HG03442 (cell line): Measurements from ENCODE around the gene SLC39A10.

Experiments used
- ATAC-seq: cut with Tn5 transposase; IDR thresholded peaks from one replicate; pipeline ENCODE4 v1.9.1; 2021; ENCODE audit warnings: mild to moderate bottlenecking, moderate library complexity; ENCODE audit not compliant: unreplicated experiment

SLC39A10 gene

DNA sequence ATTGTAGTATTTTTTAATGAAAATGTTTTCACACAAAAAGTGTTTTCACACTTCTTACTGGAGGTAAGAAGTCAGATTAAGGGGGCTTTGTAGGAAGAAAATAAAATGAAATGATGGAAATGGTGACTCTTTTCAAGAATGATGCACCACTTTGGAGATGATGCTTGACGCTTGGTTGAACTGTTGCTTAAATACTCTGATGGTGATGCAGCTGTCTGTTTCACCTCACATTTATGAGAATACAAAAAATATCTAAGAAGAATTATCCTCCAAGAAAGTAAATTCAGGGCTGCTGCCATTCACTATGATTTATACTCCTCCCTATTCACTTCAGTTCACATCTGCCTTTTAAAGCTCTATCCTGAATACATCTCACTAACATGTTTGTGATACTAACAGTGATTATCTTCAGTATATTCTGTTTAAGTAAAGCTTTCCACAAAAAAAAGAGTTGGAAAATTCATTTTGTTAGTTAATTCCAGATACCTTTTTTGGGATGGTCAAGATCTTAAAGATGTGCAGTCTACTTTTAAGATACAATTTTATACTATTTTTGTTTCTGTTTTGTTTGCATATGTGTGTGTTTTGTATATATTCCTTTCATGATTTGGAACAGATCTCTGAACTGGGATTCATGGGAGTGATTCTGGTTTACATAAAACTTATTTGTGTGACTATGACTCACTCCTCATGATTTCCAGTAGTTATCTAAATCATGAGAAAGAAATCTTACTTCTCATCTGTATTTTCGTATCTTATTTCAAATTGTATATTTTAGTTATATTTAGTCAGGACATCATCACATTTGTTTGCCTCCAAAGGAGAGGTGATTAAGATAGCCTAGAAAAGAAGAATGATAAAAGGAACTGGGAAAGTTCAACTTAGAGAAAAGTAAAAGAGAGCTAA, 53.1 kb downstream of the SLC39A10 start:
- no peak for ATAC-seq

DNA sequence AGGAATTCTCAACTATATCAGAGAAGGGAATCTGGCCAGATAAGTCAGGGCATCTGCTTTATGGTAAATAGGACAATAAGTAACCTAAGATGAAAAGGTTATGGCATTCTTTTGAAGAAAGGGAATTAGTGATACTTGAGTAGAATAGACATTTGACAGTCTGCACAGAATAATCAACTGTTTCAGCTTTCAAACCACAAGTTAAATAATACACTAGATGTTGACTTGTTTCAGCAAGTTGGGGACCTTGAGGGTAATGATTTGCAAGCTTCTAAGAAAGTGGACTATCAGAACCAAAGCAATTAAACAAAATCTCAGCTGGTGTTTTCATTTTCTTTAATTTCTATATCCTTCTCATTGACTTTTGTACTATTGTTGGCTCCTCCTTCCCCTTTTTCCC, 54.5 kb downstream of the SLC39A10 start:
- ATAC-seq: no peak

DNA sequence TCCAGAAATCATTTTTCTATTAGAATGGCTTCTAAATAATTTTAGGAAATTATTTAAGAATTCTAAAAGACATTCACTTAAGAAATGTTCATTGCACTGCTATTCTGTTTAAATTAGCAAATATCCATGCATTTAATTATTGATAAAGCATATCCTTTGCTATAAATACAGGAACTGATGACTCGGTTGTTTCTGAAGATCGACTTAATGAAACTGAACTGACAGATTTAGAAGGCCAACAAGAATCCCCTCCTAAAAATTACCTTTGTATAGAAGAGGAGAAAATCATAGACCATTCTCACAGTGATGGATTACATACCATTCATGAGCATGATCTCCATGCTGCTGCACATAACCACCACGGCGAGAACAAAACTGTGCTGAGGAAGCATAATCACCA, 59.4 kb downstream of the SLC39A10 start:
- ATAC-seq: no peak

DNA sequence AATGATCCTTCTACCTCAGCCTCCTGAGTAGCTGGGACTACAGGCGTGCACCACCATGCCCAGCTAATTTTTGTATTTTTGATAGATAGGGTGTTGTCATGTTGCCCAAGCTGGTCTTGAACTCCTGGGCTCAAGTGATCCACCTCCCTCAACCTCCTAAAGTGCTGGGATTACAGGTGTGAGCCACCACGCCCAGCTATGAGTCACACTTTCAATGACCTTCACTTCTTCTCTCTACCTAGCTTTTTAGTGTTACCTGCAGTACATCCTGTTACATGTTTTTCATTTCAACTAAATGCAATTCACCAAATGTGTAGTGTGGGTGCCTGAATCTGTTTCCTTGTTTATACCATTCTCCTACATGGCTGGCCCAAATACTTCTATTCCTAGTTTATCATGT, 64.0 kb downstream of the SLC39A10 start:
- no peak for ATAC-seq

DNA sequence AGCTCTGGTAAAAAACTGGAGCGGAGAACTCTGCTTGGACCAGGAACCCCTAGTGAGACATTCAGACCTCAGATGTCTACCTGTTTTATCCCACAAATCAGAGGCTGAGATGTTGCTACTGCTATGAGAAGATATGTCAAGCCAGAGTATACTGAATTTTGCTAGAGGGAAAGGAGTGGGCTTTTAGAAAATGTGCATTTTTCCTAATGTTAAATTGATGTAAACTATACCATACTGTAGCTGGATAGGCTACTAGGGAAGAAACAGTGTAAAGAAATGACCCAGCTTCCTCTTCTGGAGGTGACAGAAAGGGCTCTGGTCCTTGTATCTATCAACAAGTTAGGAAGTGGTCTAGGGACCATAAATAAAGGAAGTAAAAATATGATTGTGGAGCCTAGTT, 65.0 kb downstream of the SLC39A10 start:
- ATAC-seq: no peak

DNA sequence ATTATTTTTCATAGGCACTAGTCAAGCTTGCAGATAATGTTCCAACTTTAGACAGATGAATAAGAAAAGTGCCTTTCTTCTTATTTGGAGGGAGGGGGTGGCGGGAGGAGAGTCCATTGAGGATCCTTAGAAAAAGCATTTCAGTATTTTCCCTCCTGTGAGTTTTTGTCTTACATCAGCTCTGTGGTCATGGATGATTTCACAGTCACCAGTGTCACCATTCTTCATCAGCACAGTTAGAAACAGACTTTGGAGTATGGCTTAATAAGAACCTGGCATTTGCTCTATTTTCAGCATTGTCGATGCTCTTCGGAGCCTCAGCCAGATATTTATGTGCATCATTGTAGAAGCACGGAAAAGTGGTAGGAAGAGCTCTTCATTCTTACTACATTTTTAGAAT, 70.1 kb downstream of the SLC39A10 start:
- no peak for ATAC-seq

DNA sequence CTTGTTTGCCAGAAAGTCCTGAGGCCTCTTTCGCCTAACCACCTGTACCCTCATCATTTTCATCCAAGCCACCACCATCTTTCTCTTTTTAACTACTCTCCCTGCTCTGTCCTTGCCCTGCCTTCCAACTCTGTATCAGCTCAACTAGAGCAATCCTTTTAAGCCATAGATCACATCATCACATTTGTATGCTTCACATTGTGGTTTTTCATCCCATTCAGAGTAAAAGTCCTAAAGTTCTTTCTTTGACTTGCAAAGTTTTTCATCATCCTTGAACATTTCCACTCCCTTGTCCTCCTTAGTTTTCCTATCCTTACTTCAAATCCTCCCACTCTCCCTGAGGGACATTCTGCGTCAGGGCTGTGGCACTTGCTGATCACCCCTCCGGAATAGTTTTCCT, 73.9 kb downstream of the SLC39A10 start:
- ATAC-seq: no peak

DNA sequence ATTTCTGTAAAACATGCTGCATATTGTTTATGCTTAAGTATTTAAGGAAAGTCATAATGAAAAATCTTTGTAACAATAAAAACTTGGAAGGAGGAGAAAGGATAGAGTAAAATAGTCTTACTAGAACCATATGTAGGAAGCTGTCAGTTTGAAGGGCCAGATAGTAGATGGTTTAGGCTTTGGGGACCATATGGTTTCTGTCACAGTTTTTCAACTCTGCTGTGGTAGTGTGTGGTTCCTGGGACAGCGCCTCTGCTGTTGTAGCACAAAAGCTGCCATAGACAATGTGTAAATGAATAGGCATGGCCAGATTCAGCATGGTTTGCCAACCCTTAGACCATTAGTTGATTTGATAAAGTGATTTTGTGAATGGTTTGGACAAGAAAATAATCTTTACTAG, 75.5 kb downstream of the SLC39A10 start:
- no peak for ATAC-seq

DNA sequence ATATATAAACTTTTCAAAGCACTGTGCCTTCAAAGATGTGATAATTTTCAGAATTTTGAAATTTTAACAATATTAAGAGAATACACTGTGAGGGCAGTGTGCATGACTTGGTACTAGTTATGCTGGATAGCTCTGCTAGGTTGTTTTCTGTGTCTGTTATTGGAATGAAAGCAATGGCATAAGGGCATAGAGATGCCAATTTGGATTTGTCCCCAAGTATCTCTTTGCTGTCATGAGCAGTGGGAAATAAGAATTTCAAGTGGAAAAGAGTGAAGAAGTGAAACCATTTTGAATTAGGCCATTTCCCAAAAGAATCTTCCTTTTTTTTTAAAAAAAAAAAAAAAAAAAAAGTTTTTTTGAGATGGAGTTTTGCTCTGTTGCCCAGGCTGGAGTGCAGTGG, 76.8 kb downstream of the SLC39A10 start:
- ATAC-seq: no peak

DNA sequence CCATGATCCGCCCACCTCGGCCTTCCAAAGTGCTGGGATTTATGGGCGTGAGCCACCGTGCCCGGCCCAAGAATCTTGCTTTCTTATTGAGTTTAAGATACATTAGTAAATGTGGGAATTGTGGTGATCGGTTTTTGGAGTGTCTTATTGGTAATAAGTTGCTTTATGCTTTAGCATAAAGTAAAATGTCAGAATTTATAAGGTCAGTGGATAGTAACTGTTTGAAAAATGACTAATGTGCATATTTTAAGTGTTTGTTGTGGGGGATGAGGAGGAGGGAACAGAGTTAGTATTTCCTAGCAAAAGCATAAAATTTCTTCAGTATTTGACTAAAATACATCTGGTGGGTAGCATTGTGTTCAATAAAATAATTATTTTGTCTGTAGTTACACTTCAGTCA, 77.4 kb downstream of the SLC39A10 start:
- ATAC-seq: no peak

DNA sequence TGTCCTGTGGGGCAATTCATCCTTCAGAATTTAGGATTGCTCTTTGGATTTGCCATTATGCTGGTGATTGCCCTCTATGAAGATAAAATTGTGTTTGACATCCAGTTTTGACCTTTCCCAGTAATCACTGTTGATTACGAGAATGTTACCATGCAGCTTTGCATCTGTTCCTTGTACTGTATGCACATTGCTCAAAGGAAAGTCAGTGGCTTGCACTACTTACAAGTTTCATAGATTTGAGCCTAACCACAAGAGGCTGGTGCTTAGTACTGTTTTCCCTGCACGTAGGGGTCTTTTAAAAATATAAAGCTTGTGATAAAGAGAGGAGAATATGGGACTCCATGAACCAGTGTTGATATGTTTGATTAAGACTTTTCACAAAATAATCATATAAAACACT, 77.9 kb downstream of the SLC39A10 start:
- no peak for ATAC-seq

DNA sequence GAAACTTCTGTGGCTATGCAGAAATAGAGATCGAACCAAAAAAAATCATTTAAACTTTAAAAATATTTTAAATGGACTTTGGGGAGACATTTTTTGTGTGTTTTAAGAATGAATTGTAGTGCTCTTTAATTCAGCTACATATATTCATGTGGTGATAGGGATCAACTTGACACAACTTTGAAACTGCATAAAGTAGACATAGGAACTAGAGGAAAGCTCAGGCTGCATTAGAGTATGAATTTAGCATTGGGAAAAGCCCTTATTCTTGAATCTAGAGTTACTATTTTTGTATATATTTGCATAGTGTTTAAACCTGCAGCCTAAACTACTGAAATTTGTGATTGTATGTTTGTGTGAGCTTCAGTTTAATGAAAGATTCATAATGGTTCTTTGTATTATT, 78.3 kb downstream of the SLC39A10 start:
- ATAC-seq: no peak

DNA sequence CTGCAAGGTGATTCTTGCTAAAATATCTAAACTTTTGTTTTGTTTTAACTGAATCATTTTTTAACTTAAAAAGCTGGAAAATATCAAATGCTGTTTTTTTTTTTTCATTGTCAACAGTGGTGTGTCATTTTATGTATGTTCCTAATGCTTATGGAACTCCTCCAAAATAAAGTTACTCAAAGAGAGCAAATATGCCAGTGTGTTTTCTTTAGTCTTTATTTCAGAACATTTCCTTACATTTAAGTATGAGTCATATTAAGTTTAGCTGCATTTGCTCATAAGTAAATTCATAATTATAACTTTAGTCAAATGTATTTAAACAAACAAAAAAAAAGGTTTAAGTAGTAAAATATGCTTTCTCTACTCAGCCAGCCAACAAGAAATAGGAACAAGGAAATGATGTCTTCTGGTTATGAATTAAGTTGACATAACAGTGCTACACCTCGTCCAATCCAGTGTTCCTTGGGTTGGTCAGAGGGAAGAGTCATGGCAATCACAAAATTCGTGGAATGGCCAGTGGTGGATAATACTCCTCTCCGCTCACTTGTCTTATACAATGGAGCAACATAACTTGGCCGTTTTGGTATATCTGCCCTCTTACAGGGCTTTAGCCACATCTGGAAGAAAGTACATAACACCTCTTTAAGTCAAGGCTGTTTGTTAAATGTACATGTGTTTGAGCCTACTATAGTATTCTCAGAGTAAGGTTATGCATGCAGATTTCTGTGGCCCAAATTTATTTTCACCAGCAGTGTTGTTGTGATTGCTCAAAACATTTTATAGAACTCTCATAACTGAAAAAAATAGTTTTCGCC, 80.7 kb downstream of the SLC39A10 start:
- ATAC-seq: no peak

DNA sequence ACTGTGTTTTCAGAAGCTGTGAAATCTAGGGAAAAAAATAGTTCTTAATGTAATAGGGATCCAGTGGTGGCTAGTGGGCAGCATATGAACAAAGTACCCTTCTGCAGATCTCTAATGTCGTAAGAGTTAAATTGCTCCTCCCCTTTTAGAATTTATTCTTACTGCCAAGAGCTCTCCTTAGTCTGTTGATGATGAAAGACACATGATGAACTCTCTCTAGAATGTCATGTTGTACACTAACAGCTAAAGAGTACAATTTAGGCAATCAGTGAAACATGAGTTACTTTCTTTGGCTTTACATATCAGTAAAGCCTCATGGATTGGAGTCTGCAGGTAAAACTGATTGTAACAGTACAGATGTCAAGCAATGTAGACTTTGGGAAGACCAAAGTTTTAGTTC, 84.2 kb downstream of the SLC39A10 start:
- ATAC-seq: no peak

DNA sequence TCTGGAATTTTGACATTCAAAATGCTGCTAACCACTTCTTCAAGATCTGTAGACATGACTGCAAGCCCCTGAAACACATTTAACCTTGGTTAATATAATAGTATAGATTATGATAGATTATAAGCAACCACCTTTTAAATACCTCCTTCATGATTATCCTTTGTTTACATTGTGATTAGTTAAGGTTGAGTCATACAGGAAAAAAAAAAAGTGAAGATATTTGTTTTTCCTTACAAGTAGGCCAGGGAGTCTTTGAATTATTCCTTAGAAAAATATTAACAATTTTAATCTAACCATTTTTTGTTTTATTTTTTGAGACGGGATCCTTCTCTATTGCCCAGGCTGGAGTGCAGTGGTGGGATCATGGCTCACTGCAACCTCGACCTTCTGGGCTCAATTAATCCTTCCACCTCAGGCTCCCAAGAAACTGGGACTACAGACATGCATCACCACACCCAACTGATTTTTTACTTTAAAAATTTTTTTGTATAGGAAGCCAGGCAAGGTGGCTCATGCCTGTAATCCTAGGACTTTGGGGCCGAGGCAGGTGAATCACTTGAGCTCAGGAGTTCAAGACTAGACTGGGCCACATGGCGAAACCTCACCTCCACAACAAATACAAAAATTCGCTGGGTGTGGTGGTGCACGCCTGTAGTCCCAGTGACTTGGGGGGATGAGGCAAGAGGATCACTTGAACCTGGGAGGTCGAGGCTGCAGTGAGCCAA, 99.4 kb downstream of the SLC39A10 start:
- ATAC-seq: no peak

DNA sequence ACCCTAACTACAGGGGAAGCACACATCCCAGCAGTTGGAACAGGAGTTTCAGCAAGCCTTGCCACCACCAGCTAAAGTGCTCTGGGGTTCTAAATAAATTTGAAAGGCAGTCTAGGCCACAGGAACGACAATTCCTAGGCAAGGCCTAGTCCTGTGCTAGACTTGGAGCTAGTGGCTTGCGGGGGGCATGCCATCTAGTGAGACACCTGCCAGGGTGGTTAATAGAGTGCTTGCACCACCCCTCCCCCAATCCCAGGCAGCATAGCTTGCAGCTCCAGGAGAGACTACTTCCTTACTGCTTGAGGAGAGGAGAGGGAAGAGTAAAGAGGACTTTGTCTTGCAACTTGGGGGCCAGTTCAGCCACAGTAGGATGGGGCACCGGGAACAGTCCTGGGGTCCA, 101.8 kb downstream of the SLC39A10 start:
- no peak for ATAC-seq

DNA sequence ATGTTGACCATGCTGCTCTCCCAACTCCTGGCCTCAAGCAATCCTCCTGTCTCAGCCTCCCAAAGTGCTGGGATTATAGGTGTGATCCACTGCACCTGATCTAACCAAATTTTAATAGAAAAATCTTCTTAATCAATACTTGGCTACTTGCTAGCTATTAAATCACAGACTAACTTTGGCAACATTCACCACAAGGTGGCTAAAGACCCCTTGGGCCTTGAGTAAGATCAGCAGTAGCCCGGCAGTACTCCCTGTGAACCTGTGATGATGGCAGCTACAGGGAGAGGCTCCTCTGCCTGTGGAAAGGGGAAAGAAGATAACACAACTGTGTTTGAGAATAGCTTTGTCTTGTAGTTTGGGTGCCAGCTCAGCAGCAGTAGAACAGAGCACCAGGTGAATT, 102.9 kb downstream of the SLC39A10 start:
- no peak for ATAC-seq

DNA sequence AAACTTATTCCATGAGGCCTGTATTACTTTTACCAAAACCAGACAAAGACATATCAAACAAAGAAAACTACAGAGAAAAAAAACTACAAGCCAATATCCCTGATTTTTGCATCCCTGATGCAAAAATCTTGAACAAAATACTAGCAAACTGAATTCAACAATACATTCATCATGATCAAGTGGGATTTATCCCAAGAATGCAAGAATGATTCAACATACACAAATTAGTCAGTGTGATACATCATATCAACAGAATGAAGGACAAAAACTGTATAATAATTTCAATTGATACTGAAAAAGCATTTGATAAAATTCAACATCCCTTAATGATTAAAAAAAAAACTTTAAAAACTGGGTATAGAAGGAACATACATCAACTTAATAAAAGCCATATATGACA, 106.8 kb downstream of the SLC39A10 start:
- no peak for ATAC-seq

DNA sequence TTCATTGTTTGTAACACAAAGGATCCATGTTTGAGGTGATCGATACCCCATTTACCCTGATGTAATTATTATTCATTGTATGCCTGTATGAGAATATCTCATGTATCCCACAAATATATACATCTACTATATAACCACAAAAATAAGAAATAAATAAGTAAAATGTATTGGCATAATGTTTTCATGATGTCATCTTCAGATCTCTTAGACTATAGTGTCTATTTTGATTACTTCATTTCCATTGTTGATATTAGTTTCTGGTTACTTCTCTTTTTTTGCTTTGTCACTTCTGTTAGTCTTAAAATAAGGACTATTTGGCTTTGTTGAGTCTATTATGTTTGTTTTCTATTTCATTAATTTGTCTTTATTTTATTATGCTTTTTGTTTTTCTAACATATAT, 109.7 kb downstream of the SLC39A10 start:
- ATAC-seq: no peak

DNA sequence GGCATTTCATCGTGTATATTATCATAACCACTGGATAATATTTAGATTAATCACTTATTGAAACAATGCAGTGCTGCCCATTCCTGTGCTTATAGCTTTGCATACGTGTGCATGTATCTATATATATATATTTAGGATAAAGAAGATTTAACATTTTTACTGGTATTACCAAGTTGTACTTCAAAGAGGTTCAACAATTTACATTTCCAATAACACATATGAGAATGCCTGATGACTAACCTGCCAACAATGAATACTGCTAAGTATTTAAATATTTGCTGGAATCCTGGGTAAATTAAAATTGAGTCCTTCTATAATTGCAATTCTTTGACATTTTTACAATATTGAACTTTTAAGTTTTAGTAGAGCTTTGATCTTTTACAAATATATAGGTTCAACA, 111.4 kb downstream of the SLC39A10 start:
- no peak for ATAC-seq

DNA sequence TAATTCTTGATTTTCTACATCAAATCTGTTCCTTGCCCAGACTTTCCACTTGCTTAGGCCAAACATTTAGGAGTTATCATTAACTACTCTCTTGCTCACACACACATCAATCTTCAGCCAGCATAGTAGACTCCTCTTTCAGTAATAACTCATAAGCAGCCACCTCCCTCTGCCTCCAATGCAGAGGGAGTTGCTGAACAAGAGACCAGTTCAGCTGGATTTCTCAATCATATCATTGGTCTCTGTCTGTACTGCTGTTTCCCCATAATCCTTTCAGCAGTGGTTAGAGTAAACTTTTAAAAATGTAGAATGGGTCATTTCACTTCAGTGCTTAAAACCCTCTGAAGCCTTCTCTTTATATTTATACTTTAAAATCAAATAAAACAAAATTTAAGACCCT, 112.9 kb downstream of the SLC39A10 start:
- ATAC-seq: no peak

DNA sequence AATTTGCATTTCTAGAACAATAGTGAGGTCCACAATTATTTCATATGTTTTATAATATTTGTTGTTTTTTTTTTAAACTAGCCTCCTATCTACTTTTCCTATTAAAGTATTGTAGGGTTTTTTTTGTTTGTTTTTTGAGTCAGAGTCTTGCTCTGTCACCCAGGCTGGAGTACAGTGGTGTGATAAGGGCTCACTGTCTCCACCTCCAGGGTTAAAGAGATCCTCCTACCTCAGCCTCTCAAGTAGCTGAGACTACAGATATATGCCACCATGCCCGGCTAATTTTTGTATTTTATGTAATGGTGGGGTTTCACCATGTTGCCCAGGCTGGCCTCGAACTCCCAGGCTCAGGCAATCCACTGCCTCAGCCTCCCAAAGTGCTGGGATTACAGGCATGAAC, 122.5 kb downstream of the SLC39A10 start:
- ATAC-seq: no peak
